IPS-18c (cell line): ENCODE measurements around the gene LIMA1.
"Not testable (repeated sequence)": the region's sequence is repeated elsewhere in the genome, so short reads cannot be mapped to it uniquely, and the experiment has no call there.

Experiments
- H3K4me3 ChIP-seq: 2 replicates; pipeline ENCODE4 v1.7.0; 2013; ENCODE audit warnings: low read depth, mild to moderate bottlenecking, low read length, moderate library complexity; ENCODE audit not compliant: insufficient read depth
- H3K9me3 ChIP-seq: one replicate; pipeline ENCODE4 v1.6.1; 2013; ENCODE audit warnings: mild to moderate bottlenecking, low read length, moderate library complexity; ENCODE audit not compliant: control insufficient read depth, insufficient read depth

LIMA1 gene

DNA sequence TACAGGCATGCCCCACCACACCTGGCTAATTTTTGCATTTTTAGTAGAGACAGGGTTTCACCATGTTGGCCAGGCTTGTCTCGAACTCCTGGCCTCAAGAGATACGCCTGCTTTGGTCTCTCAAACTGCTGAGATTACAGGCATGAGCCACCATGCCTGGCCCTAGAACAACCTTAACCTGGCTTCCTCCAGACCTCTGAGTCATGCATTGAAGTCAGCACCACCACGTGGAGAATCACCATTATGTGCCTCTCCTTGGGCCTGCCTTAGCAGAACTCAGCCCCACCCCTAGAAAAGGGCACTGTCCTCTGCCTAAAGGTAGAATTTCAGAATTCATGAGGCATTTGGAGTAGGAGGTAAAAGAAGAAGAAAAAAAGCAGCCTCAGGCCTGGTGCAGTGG, 49.0 kb downstream of the LIMA1 start:
- Histone ChIP-seq H3K4me3 (no peak overlapping the region), H3K9me3 (no peaks in the 10 kb centered on the region)

- no peaks in the 10 kb centered on the region for H3K9me3 ChIP-seq
- no peak overlapping the region for H3K4me3 ChIP-seq
Observed at GRCh38 chr12:50232771-50233209, 50.5 kb downstream of the LIMA1 start.

DNA sequence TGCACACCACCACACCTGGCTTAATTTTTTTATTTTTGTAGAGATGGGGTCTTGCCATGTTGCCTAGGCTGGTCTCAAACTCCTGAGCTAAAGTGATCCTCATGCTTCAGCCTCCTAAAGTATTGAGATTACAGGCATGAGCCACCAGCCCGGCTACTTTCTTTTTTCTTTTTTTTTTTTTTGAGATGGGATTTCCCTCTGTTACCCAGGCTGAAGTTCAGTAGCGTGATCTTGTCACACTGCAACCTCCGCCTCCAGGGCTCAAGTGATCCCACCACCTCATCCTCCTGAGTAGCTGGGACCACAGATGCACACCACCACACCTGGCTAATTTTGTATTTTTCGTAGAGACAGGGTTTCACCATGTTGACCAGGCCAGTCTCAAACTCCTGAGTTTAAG, 51.1 kb downstream of the LIMA1 start:
- no peak overlapping the region for H3K4me3 ChIP-seq
- no peaks in the 10 kb centered on the region for H3K9me3 ChIP-seq

GRCh38 chr12:50231346-50231745, 52.0 kb downstream of the LIMA1 start:
- H3K4me3 ChIP-seq, result no peak overlapping the region
- H3K9me3 ChIP-seq, result no peaks in the 10 kb centered on the region

- Histone ChIP-seq H3K9me3 (no peaks in the 10 kb centered on the region), H3K4me3 (no peak overlapping the region)
Observed at GRCh38 chr12:50230217-50230616, 53.1 kb downstream of the LIMA1 start.

DNA sequence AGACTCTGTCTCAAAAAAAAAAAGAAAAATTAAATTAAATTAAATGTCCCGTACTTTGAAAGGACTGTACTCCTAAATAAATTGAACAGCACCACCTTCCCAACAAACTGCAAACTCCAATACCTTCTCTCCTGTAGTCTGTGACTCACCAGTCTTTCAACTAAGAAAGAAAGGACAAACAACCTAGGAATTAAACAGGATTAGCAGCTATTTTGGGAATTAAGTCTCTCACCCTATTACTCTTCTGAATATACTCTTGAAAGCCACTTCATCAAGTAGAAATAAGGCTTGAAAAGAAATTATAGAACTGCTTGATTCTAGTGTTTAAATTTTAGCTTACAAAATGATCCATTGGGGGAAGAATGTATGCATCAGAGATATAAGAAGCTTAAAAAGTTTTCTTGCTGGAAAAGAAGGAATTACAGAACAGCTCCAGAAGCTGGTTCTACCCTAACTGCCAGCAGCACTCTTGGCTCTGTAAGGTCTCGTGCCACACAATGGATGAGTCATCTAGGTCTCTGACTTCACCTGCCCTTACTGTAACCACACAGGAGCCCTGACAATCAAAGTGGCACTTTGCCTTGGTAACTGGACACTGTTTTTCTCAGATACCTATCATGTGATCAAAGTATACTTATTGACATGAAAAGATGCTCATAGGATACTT, 59.2 kb downstream of the LIMA1 start:
- no peaks in the 10 kb centered on the region for H3K9me3 ChIP-seq
- H3K4me3 ChIP-seq, result no peak overlapping the region

GRCh38 chr12:50222275-50222783, 61.0 kb downstream of the LIMA1 start:
- peak overlapping the region; percentile 69 for H3K4me3 ChIP-seq
- no peaks in the 10 kb centered on the region for H3K9me3 ChIP-seq

DNA sequence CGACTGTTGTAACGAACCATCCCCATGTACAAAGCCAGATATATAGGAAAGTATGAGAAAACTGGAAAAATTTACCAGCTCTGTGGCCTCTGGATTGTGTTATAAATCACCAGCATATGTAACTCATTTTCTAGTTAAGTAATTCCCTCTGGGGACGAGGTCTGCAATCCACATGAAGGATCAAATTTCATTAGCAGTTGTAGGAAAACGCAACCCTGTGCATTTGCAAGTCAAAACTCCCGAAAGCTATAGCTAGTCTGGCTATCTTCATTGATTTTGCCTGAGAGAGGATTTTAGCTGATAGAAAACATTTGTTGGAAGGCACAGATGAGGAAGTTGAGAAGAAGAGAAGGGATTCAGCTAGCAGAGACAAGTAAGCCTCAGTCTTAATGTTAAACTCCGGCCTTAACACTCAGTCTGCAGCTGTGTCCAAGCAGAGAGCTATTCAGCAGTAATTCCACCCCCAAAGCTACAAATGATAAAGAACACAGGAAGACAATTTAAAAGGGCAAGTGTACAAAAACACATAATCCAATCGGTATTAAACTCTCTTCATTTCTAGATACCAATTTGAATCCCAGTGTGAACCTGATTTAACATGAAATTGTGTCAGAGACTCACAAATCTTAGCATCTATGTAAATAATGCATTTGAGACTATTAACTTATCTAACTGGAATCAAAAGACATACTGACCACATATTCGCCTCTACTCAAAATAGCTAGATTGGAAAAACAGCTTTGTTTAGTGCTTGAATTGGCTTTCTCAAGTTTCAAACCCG, 61.9 kb downstream of the LIMA1 start:
- no peaks in the 10 kb centered on the region for H3K9me3 ChIP-seq
- peak overlapping the region; percentile 69 for H3K4me3 ChIP-seq

- Histone ChIP-seq H3K4me3 (peak overlapping the region; percentile 69), H3K9me3 (no peaks in the 10 kb centered on the region)
Observed at GRCh38 chr12:50220363-50220995, 62.8 kb downstream of the LIMA1 start.

- Histone ChIP-seq H3K4me3 (no peak overlapping the region), H3K9me3 (no peaks in the 10 kb centered on the region)
Observed at GRCh38 chr12:50219544-50219943, 63.8 kb downstream of the LIMA1 start.

GRCh38 chr12:50219001-50219400, 64.3 kb downstream of the LIMA1 start:
- not testable (repeated sequence) for H3K4me3 ChIP-seq, H3K9me3 ChIP-seq

DNA sequence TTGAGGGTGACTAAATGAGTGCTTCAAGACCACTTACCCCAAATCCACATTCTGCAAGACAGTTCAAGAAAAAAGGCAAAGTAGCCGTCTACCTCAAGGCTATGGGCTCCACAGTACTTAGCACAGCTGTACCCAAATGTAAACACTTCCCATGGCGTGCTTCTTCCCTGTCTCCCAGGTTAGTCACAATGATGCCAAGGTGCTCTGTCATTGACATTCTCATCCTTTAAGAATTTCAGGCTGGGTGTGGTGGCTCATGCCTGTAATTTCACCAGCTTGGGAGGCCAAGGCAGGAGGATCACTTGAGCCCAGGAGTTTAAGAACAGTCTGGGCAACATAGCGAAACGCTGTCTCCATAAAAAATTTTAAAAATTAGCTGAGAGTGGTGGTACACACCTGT, 64.9 kb downstream of the LIMA1 start:
- Histone ChIP-seq H3K4me3 (no peak overlapping the region), H3K9me3 (no peaks in the 10 kb centered on the region)

- Histone ChIP-seq H3K4me3 (no peak overlapping the region), H3K9me3 (no peaks in the 10 kb centered on the region)
Observed at GRCh38 chr12:50217202-50217601, 66.1 kb downstream of the LIMA1 start.

GRCh38 chr12:50215033-50215432, 68.3 kb downstream of the LIMA1 start:
- Histone ChIP-seq H3K4me3 (no peak overlapping the region), H3K9me3 (no peaks in the 10 kb centered on the region)

DNA sequence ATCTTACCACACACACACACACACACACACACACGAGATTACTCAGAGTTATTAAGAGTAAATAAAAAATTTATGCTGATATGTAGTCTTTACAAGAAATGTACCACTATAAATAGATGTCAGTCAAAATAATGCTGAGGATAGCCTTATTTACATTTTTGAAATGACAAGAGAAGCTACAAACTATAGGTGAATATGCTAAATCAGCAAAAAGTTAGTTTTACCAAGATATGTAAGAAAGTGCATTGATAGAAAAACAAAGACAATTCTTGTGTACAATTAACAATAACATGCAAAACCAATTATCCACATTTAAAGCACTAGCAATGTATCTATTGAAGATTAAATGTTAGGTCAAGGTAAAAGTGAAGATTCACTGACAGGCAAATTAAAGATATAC, 69.3 kb downstream of the LIMA1 start:
- H3K9me3 ChIP-seq, result no peaks in the 10 kb centered on the region
- no peak overlapping the region for H3K4me3 ChIP-seq

GRCh38 chr12:50213439-50213838, 69.9 kb downstream of the LIMA1 start:
- H3K4me3 ChIP-seq, result no peak overlapping the region
- no peaks in the 10 kb centered on the region for H3K9me3 ChIP-seq

DNA sequence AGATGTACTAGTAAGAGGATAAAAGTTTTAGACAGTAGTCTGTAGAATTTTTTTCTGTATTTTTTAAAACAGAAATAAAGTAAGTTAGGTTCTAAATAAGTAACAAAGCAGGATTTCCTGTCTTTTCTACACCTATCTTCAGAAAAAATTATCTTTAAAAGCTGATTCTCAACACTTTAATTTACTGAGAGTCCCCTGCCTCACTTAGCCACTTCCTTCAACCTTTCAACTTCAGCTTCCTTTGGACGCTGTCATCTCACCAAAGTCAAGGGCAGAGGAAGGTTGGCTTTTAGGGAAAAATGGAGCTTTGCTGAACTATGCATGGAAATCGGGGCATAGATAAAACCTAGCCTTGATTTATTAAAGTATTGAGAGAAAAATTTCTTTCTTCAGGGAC, 71.3 kb downstream of the LIMA1 start:
- H3K9me3 ChIP-seq, result no peaks in the 10 kb centered on the region
- H3K4me3 ChIP-seq, result no peak overlapping the region
